Gastrocnemius medialis (tissue), 4 donors: ENCODE results near the gene NANOS3. TPM values are rescaled to one million over a fixed set of nuclear protein-coding genes. Genes with fewer than 3 reads are reported as not detected.

ENCODE experiments used
- ATAC-seq, 2 donors: fragments of 150-250 bp; one replicate each; pipeline ENCODE4 v1.9.1; 2016
- DNase-seq, 2 donors: peaks; one replicate each; pipeline ENCODE4 v3.0.0-alpha.2; 2019
- H3K27ac ChIP-seq, 4 donors: fragments of 200-600 bp; sonication (generic); 1 replicate in 1 of 4; 2 replicates in 3 of 4; pipeline ENCODE4 v1.5.1; 2016 to 2018; ENCODE audit warnings: mild to moderate bottlenecking in 2 of 4, moderate library complexity in 1 of 4
- H3K27me3 ChIP-seq, 3 donors: fragments of 200-600 bp; sonication (generic) in 2 of 3; 1 replicate in 1 of 3; 2 replicates in 2 of 3; pipeline versions ENCODE4 v1.5.1 to v1.6.0; 2016 to 2019; ENCODE audit warnings: mild to moderate bottlenecking in 1 of 3, moderate library complexity in 1 of 3
- H3K36me3 ChIP-seq, 2 donors: fragments of 200-600 bp; sonication (generic) in 1 of 2; one replicate each; pipeline ENCODE4 v1.5.1; 2017 to 2018
- H3K4me1 ChIP-seq, 2 donors: fragments of 200-600 bp; sonication (generic) in 1 of 2; one replicate each; pipeline ENCODE4 v1.5.1; 2016 to 2017; ENCODE audit warnings: mild to moderate bottlenecking in 2 of 2
- H3K4me3 ChIP-seq, 4 donors: fragments of 200-600 bp; sonication (generic) in 3 of 4; 1 replicate in 1 of 4; 2 replicates in 3 of 4; pipeline ENCODE4 v1.5.1; 2016 to 2019; ENCODE audit warnings: mild to moderate bottlenecking in 2 of 4
- H3K9me3 ChIP-seq, 3 donors: fragments of 200-600 bp; sonication (generic) in 2 of 3; 1 replicate in 1 of 3; 2 replicates in 2 of 3; pipeline ENCODE4 v1.5.1; 2016 to 2019
- CTCF ChIP-seq, 5 experiments: fragments of 450-650 bp in 3 of 5; fragments of 200-600 bp in 2 of 5; sonication (generic) in 2 of 5; IDR thresholded peaks in 4 of 5; conservative IDR thresholded peaks in 1 of 5; 1 replicate in 4 of 5; 2 replicates in 1 of 5; pipeline ENCODE4 v1.5.1; 2016 to 2019; ENCODE audit warnings: antibody characterized with exemption in 5 of 5, mild to moderate bottlenecking in 3 of 5, moderate library complexity in 3 of 5
- POLR2A ChIP-seq, 2 donors: fragments of 450-650 bp; IDR thresholded peaks; one replicate each; pipeline ENCODE4 v1.6.1; 2017; ENCODE audit warnings: antibody characterized with exemption in 2 of 2, mild to moderate bottlenecking in 2 of 2, moderate library complexity in 2 of 2
- in situ Hi-C, 4 donors: fragments of 200-750 bp; cut with MboI; loops; one replicate each; pipeline versions ENCODE4 v1.15.0 to v1.8.0; 2017; ENCODE audit warnings: low sequenced_read_pairs in 4 of 4
- intact Hi-C: fragments of 100-400 bp; cut with DNase I; formaldehyde crosslinking; loops from one replicate; pipeline ENCODE4 v1.15.1; 2023; ENCODE audit warnings: low total_unique reads
- total RNA-seq, 4 donors: library from RNA; depleted of rRNA; stranded (reverse); fragments of >200 nt; gene quantifications; one replicate each; pipeline versions ENCODE4 v1.1.0 to v1.2.3, GENCODE V29; 2016

The NANOS3 gene
- total RNA-seq, 4 donors from 2014 or later: not detected

GRCh38 chr19:13908674-13909073 lies 31.7 kb downstream of the NANOS3 start:
- Histone ChIP-seq H3K4me3 (no peak overlapping the region), H3K4me1 (peaks cover 8 to 12% of the 10 kb centered on the region in 2 donors), H3K36me3 (peaks cover 0 to 25% of the 10 kb centered on the region in 2 donors), H3K27me3 (no peaks in the 10 kb centered on the region), H3K9me3 (no peaks in the 10 kb centered on the region), H3K27ac (no peak overlapping the region)
- intact Hi-C loops: no loop called here
- TF ChIP-seq POLR2A (IDR thresholded peaks at IDR 0.05): no peak
- no peak for TF ChIP-seq CTCF (IDR thresholded peaks at IDR 0.05 in 4 of 5, conservative IDR thresholded peaks at IDR 0.05 in 1 of 5)
- no peak for ATAC-seq
- no peak for DNase-seq
- in situ Hi-C loops: no loop called here

GRCh38 chr19:13909430-13909829 lies 32.5 kb downstream of the NANOS3 start:
- in situ Hi-C loops (no loop called here), intact Hi-C loops (no loop called here)
- TF ChIP-seq POLR2A (IDR thresholded peaks at IDR 0.05) (no peak), CTCF (IDR thresholded peaks at IDR 0.05 in 4 of 5, conservative IDR thresholded peaks at IDR 0.05 in 1 of 5) (no peak)
- H3K4me1 ChIP-seq: peaks cover 8 to 12% of the 10 kb centered on the region in 2 donors
- peaks cover 0 to 33% of the 10 kb centered on the region in 2 donors for H3K36me3 ChIP-seq
- no peak overlapping the region for H3K4me3 ChIP-seq
- ATAC-seq (no peak), DNase-seq (no peak)
- no peak overlapping the region for H3K27ac ChIP-seq
- H3K9me3 ChIP-seq: no peaks in the 10 kb centered on the region
- no peaks in the 10 kb centered on the region for H3K27me3 ChIP-seq

GRCh38 chr19:13913352-13913751 lies 36.4 kb downstream of the NANOS3 start:
- Histone ChIP-seq H3K27ac (no peak overlapping the region), H3K4me3 (no peak overlapping the region), H3K4me1 (no peaks in the 10 kb centered on the region), H3K9me3 (no peaks in the 10 kb centered on the region), H3K27me3 (no peaks in the 10 kb centered on the region), H3K36me3 (peaks cover 0 to 66% of the 10 kb centered on the region in 2 donors)
- ATAC-seq (no peak), DNase-seq (no peak)
- intact Hi-C loops: no loop called here
- in situ Hi-C loops: no loop called here
- TF ChIP-seq POLR2A (IDR thresholded peaks at IDR 0.05) (no peak), CTCF (IDR thresholded peaks at IDR 0.05 in 4 of 5, conservative IDR thresholded peaks at IDR 0.05 in 1 of 5) (no peak)

GRCh38 chr19:13914777-13915176 lies 37.8 kb downstream of the NANOS3 start:
- ATAC-seq (no peak), DNase-seq (no peak)
- no peak overlapping the region for H3K4me3 ChIP-seq
- intact Hi-C loops: no loop called here
- no peaks in the 10 kb centered on the region for H3K9me3 ChIP-seq
- H3K27me3 ChIP-seq: no peaks in the 10 kb centered on the region
- in situ Hi-C loops: no loop called here
- H3K4me1 ChIP-seq: no peaks in the 10 kb centered on the region
- no peak overlapping the region for H3K27ac ChIP-seq
- TF ChIP-seq CTCF (IDR thresholded peaks at IDR 0.05 in 4 of 5, conservative IDR thresholded peaks at IDR 0.05 in 1 of 5) (no peak), POLR2A (IDR thresholded peaks at IDR 0.05) (no peak)
- peaks cover 0 to 80% of the 10 kb centered on the region in 2 donors for H3K36me3 ChIP-seq

GRCh38 chr19:13917888-13918406 lies 41.0 kb downstream of the NANOS3 start:
- no peaks in the 10 kb centered on the region for H3K27me3 ChIP-seq
- peak overlapping the region in 1 of 4 donors; percentile 23 for H3K27ac ChIP-seq
- H3K36me3 ChIP-seq: peaks cover 0 to 93% of the 10 kb centered on the region in 2 donors
- no peaks in the 10 kb centered on the region for H3K9me3 ChIP-seq
- DNase-seq (no peak), ATAC-seq (peak; percentile 44 to 52)
- TF ChIP-seq CTCF (IDR thresholded peaks at IDR 0.05 in 4 of 5, conservative IDR thresholded peaks at IDR 0.05 in 1 of 5) (no peak), POLR2A (IDR thresholded peaks at IDR 0.05) (no peak)
- in situ Hi-C loops: no loop called here
- intact Hi-C loops: no loop called here
- no peaks in the 10 kb centered on the region for H3K4me1 ChIP-seq
- no peak overlapping the region for H3K4me3 ChIP-seq
